Left lung (tissue), 10 donors: ENCODE results near the gene GRHL3. TPM values are rescaled to one million over a fixed set of nuclear protein-coding genes. Genes with fewer than 3 reads are reported as not detected.

Source experiments
- ATAC-seq: fragments of 200-7000 bp; cut with Tn5 transposase; one replicate; pipeline ENCODE4 v1.9.1; 2020; ENCODE audit warnings: moderate library complexity
- DNase-seq, 4 donors: peaks; one replicate each; pipeline ENCODE4 v3.0.0-alpha.2; 2013 to 2020
- H3K27ac ChIP-seq, 2 donors: fragments of 200-600 bp; sonication (generic) in 1 of 2; one replicate each; pipeline versions ENCODE4 v1.5.0 to v1.8.0; 2020 to 2021
- H3K27me3 ChIP-seq, 2 donors: fragments of 200-600 bp; sonication (generic) in 1 of 2; one replicate each; pipeline versions ENCODE4 v1.5.0 to v1.8.0; 2020 to 2021
- H3K36me3 ChIP-seq, 2 donors: fragments of 200-600 bp; sonication (generic) in 1 of 2; one replicate each; pipeline versions ENCODE4 v1.5.0 to v1.8.0; 2020 to 2021
- H3K4me1 ChIP-seq, 2 donors: fragments of 200-600 bp; one replicate each; pipeline ENCODE4 v1.8.0; 2021
- H3K4me3 ChIP-seq, 2 donors: fragments of 200-600 bp; sonication (generic) in 1 of 2; one replicate each; pipeline versions ENCODE4 v1.5.0 to v1.8.0; 2020 to 2021; ENCODE audit warnings: mild to moderate bottlenecking in 1 of 2
- H3K9me3 ChIP-seq, 2 donors: fragments of 200-600 bp; sonication (generic) in 1 of 2; one replicate each; pipeline versions ENCODE4 v1.5.0 to v1.8.0; 2020 to 2021
- CTCF ChIP-seq, 2 donors: fragments of 200-600 bp; sonication (generic) in 1 of 2; IDR thresholded peaks; one replicate each; pipeline versions ENCODE4 v1.5.0 to v1.8.0; 2021; ENCODE audit warnings: antibody characterized with exemption in 2 of 2
- intact Hi-C, 2 donors: fragments of 100-400 bp; cut with DNase I; formaldehyde crosslinking; loops; one replicate each; pipeline versions ENCODE4 v1.11.2 to v1.14.2; 2022
- polyA plus RNA-seq, 6 donors: library from polyadenylated mRNA; unstranded; fragments of 120-200 nt; gene quantifications; one replicate each; pipeline ENCODE4 v1.2.1, GENCODE V29; 2013; ENCODE audit not compliant: insufficient read length in 6 of 6
- total RNA-seq, 2 donors: library from RNA; stranded (reverse); fragmentation: NEBNext Ultra II Directional; extraction: Animal tissue kit (Norgen Biotek cat#: 25700); gene quantifications; one replicate each; pipeline ENCODE4 v1.2.1, GENCODE V29; 2021
- donor health status: DM: no; HTN: yes; CAD: no.
- donor health status: DM: no; HTN: no; CAD: no.

Gene GRHL3
- total and polyA plus RNA-seq, 8 donors: 0.20 to 1.6 (median 0.31) TPM; not detected in 1

GRCh38 chr1:24331961-24332673 is 13.0 kb downstream of the GRHL3 start:
- intact Hi-C loops: no loop called here
- no peak for TF ChIP-seq CTCF (IDR thresholded peaks at IDR 0.05)
- no peak overlapping the region for H3K27ac ChIP-seq
- H3K9me3 ChIP-seq: no peaks in the 10 kb centered on the region
- ATAC-seq (no peak), DNase-seq (no peak)
- H3K4me3 ChIP-seq: no peak overlapping the region
- no peaks in the 10 kb centered on the region for H3K36me3 ChIP-seq
- H3K4me1 ChIP-seq: no peaks in the 10 kb centered on the region
- no peaks in the 10 kb centered on the region for H3K27me3 ChIP-seq

GRCh38 chr1:24336075-24336474 is 16.9 kb downstream of the GRHL3 start:
- no peak overlapping the region for H3K4me3 ChIP-seq
- no peak overlapping the region for H3K27ac ChIP-seq
- no peaks in the 10 kb centered on the region for H3K9me3 ChIP-seq
- no peaks in the 10 kb centered on the region for H3K36me3 ChIP-seq
- H3K4me1 ChIP-seq: no peaks in the 10 kb centered on the region
- no peak for ATAC-seq
- DNase-seq: no peak
- intact Hi-C loops: no loop called here
- no peaks in the 10 kb centered on the region for H3K27me3 ChIP-seq
- no peak for TF ChIP-seq CTCF (IDR thresholded peaks at IDR 0.05)

GRCh38 chr1:24337455-24337854 is 18.3 kb downstream of the GRHL3 start:
- no peaks in the 10 kb centered on the region for H3K36me3 ChIP-seq
- H3K27me3 ChIP-seq: no peaks in the 10 kb centered on the region
- DNase-seq: no peak
- no peak overlapping the region for H3K4me3 ChIP-seq
- H3K4me1 ChIP-seq: no peaks in the 10 kb centered on the region
- H3K27ac ChIP-seq: no peak overlapping the region
- no peak for TF ChIP-seq CTCF (IDR thresholded peaks at IDR 0.05)
- intact Hi-C loops: no loop called here
- ATAC-seq: no peak
- H3K9me3 ChIP-seq: no peaks in the 10 kb centered on the region

- Histone ChIP-seq H3K36me3 (no peaks in the 10 kb centered on the region), H3K4me3 (no peak overlapping the region), H3K27me3 (no peaks in the 10 kb centered on the region), H3K27ac (no peak overlapping the region), H3K4me1 (no peaks in the 10 kb centered on the region), H3K9me3 (no peaks in the 10 kb centered on the region)
- no peak for DNase-seq
- intact Hi-C loops: no loop called here
- ATAC-seq: no peak
- TF ChIP-seq CTCF (IDR thresholded peaks at IDR 0.05): no peak
These were observed 19.3 kb downstream of the GRHL3 start for GRCh38 chr1:24338447-24338846.

GRCh38 chr1:24339996-24340395 is 20.8 kb downstream of the GRHL3 start:
- H3K27me3 ChIP-seq: no peaks in the 10 kb centered on the region
- no peaks in the 10 kb centered on the region for H3K4me1 ChIP-seq
- H3K27ac ChIP-seq: no peak overlapping the region
- H3K36me3 ChIP-seq: no peaks in the 10 kb centered on the region
- DNase-seq (no peak), ATAC-seq (no peak)
- no peak for TF ChIP-seq CTCF (IDR thresholded peaks at IDR 0.05)
- H3K4me3 ChIP-seq: no peak overlapping the region
- no peaks in the 10 kb centered on the region for H3K9me3 ChIP-seq
- intact Hi-C loops: no loop called here
